ENCODE results near the gene SLC6A19.

The SLC6A19 gene

GRCh38 chr5:1181451-1182359 is 19.7 kb upstream of the SLC6A19 start:
- H3K4me3 ChIP-seq (IDR thresholded peaks at IDR 0.05; ENCODE audit: insufficient read depth, low read depth, low read length), result no peak overlapping the region
- no peak overlapping the region for H3K4me2 ChIP-seq
- TF ChIP-seq CTCF (conservative IDR thresholded peaks at IDR 0.05; ENCODE audit: low read depth, low read length), result no peak
- peaks cover 9% of the 10 kb centered on the region for H3K4me1 ChIP-seq (ENCODE audit: low read depth, poor library complexity, severe bottlenecking)
- no peaks in the 10 kb centered on the region for H4K20me1 ChIP-seq (ENCODE audit: insufficient read depth)
- H3K79me2 ChIP-seq (ENCODE audit: insufficient read depth, low read depth), result no peaks in the 10 kb centered on the region
- H3K27me3 ChIP-seq (ENCODE audit: insufficient read depth, low read depth), result no peaks in the 10 kb centered on the region
- no peaks in the 10 kb centered on the region for H3K36me3 ChIP-seq (ENCODE audit: insufficient read depth)
- H3K9ac ChIP-seq, result no peak overlapping the region
- no peak overlapping the region for H3K27ac ChIP-seq
- H2AFZ ChIP-seq (ENCODE audit: low read depth), result no peak overlapping the region

GRCh38 chr5:1182360-1182632 is 19.1 kb upstream of the SLC6A19 start:
- Histone ChIP-seq H3K4me1 (ENCODE audit: low read depth, poor library complexity, severe bottlenecking) (peaks cover 9% of the 10 kb centered on the region), H3K9ac (no peak overlapping the region), H4K20me1 (ENCODE audit: insufficient read depth) (no peaks in the 10 kb centered on the region), H3K4me2 (no peak overlapping the region), H3K27ac (no peak overlapping the region), H2AFZ (ENCODE audit: low read depth) (no peak overlapping the region), H3K4me3 (IDR thresholded peaks at IDR 0.05; ENCODE audit: insufficient read depth, low read depth, low read length) (no peak overlapping the region), H3K27me3 (ENCODE audit: insufficient read depth, low read depth) (no peaks in the 10 kb centered on the region), H3K79me2 (ENCODE audit: insufficient read depth, low read depth) (no peaks in the 10 kb centered on the region), H3K36me3 (ENCODE audit: insufficient read depth) (no peaks in the 10 kb centered on the region)
- no peak for TF ChIP-seq CTCF (conservative IDR thresholded peaks at IDR 0.05; ENCODE audit: low read depth, low read length)

- Histone ChIP-seq H3K27me3 (ENCODE audit: insufficient read depth, low read depth) (no peaks in the 10 kb centered on the region), H2AFZ (ENCODE audit: low read depth) (no peak overlapping the region), H3K4me2 (no peak overlapping the region), H4K20me1 (ENCODE audit: insufficient read depth) (no peaks in the 10 kb centered on the region), H3K4me1 (ENCODE audit: low read depth, poor library complexity, severe bottlenecking) (peaks cover 9% of the 10 kb centered on the region), H3K9ac (no peak overlapping the region), H3K79me2 (ENCODE audit: insufficient read depth, low read depth) (no peaks in the 10 kb centered on the region), H3K27ac (no peak overlapping the region), H3K36me3 (ENCODE audit: insufficient read depth) (no peaks in the 10 kb centered on the region), H3K4me3 (IDR thresholded peaks at IDR 0.05; ENCODE audit: insufficient read depth, low read depth, low read length) (no peak overlapping the region)
- no peak for TF ChIP-seq CTCF (conservative IDR thresholded peaks at IDR 0.05; ENCODE audit: low read depth, low read length)
Measured at GRCh38 chr5:1182633-1183423, 18.6 kb upstream of the SLC6A19 start.

- Histone ChIP-seq H3K4me3 (IDR thresholded peaks at IDR 0.05; ENCODE audit: insufficient read depth, low read depth, low read length) (no peak overlapping the region), H3K27ac (no peak overlapping the region), H3K4me2 (no peak overlapping the region), H3K79me2 (ENCODE audit: insufficient read depth, low read depth) (no peaks in the 10 kb centered on the region), H3K27me3 (ENCODE audit: insufficient read depth, low read depth) (no peaks in the 10 kb centered on the region), H4K20me1 (ENCODE audit: insufficient read depth) (no peaks in the 10 kb centered on the region), H3K36me3 (ENCODE audit: insufficient read depth) (no peaks in the 10 kb centered on the region), H3K4me1 (ENCODE audit: low read depth, poor library complexity, severe bottlenecking) (peaks cover 9% of the 10 kb centered on the region), H2AFZ (ENCODE audit: low read depth) (no peak overlapping the region), H3K9ac (no peak overlapping the region)
- no peak for TF ChIP-seq CTCF (conservative IDR thresholded peaks at IDR 0.05; ENCODE audit: low read depth, low read length)
Measured at GRCh38 chr5:1183424-1184162, 17.8 kb upstream of the SLC6A19 start.

All from KMS-11 (cell line).